ENCODE measurements around the gene TACC3.

- no peak for TF ChIP-seq CTCF (IDR thresholded peaks at IDR 0.05)
- TF ChIP-seq EP300 (IDR thresholded peaks at IDR 0.05): no peak
These were observed 41.8 kb downstream of the TACC3 start for GRCh38 chr4:1763070-1763549.
